Cardiac fibroblast (primary cell): ENCODE measurements around the gene NPEPL1.
A peak's percentile ranks its signal among the peaks of the same experiment; 100 is the strongest.

ENCODE experiments used
- DNase-seq, 2 donors: peaks; one replicate each; pipeline versions ENCODE4 v3.0.0 to v3.0.0-alpha.2; 2010; ENCODE audit warnings: low read depth in 2 of 2
- H3K4me3 ChIP-seq, 2 donors: replicated peaks in 1 of 2; 1 replicate in 1 of 2; 2 replicates in 1 of 2; pipeline ENCODE4 v1.5.1; 2011; ENCODE audit warnings: low read depth in 2 of 2, low read length in 2 of 2, mild to moderate bottlenecking in 2 of 2, moderate library complexity in 1 of 2
- TF ChIP-seq, protein P1 (sequence below): IDR thresholded peaks from one replicate; pipeline ENCODE4 v1.5.1; 2011; ENCODE audit warnings: low read depth, mild to moderate bottlenecking, low read length, inconsistent platforms

The NPEPL1 gene

GRCh38 chr20:58678806-58679205, 13.8 kb upstream of the NPEPL1 start:
- DNase-seq = no peak
- TF ChIP-seq, protein P1, sequence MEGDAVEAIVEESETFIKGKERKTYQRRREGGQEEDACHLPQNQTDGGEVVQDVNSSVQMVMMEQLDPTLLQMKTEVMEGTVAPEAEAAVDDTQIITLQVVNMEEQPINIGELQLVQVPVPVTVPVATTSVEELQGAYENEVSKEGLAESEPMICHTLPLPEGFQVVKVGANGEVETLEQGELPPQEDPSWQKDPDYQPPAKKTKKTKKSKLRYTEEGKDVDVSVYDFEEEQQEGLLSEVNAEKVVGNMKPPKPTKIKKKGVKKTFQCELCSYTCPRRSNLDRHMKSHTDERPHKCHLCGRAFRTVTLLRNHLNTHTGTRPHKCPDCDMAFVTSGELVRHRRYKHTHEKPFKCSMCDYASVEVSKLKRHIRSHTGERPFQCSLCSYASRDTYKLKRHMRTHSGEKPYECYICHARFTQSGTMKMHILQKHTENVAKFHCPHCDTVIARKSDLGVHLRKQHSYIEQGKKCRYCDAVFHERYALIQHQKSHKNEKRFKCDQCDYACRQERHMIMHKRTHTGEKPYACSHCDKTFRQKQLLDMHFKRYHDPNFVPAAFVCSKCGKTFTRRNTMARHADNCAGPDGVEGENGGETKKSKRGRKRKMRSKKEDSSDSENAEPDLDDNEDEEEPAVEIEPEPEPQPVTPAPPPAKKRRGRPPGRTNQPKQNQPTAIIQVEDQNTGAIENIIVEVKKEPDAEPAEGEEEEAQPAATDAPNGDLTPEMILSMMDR = no peak
- no peak overlapping the region for H3K4me3 ChIP-seq

DNA sequence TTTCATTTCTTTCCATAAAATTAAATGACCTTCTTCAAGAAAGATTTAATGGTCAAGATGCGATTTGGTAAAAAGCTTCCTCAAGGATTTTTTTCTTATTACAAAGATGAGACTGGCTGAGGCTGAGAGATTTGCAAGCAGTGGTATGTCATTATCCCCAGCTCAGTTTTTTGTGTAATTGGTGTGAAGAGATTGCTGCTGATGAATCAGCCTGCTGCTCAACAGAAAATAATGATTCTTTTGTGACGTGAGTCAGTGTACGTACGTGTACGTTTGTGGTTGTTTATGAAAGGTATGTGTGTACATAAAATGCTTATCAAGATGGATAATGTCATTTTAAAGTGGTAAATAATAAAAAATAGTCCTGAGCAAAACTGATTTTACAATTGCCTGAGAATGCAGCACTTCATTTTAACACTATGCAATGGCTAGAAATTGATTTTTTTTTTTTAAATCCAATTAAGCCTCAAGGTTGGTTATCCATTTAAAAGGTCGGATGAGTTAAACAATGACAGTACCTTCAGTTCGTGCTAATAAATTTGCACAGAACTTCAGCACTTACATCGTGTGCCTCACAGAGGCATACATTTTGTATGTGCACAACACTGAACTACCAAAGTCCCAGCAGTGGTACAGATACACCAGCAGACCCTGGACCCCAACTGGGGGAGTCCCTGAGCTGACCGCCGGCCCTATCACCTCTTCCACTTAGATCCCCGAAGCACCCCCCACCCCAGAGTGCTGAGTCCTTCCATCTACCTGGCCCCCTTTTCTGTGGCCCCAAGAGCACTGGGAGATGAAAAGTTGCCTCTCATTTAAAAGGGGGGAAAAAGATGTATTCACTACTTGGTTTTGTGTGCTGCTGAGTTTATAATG, 9.7 kb upstream of the NPEPL1 start:
- H3K4me3 ChIP-seq = no peak overlapping the region
- peak; percentile 37 to 39 for DNase-seq
- TF ChIP-seq, protein P1 = no peak

DNA sequence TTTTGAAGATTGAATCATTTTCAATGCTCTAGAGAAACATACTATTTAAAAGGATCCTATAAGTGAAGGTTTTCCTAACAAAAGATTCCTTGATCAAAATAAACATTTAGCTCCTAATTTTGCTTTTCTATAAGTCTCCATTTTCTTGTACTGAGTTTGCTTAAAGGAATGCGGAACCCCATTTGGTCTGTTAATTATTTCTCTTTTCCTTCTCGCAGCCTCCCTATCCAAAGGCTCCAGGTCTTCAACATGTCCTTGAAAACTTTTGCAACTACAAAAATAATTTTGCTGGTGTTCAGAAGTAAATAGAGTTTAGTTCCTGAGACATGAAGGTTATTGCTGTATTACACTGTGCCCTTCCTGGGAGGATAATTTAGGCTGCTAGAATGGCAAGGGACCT, 8.3 kb upstream of the NPEPL1 start:
- no peak for DNase-seq
- no peak overlapping the region for H3K4me3 ChIP-seq
- TF ChIP-seq, protein P1 = no peak

DNA sequence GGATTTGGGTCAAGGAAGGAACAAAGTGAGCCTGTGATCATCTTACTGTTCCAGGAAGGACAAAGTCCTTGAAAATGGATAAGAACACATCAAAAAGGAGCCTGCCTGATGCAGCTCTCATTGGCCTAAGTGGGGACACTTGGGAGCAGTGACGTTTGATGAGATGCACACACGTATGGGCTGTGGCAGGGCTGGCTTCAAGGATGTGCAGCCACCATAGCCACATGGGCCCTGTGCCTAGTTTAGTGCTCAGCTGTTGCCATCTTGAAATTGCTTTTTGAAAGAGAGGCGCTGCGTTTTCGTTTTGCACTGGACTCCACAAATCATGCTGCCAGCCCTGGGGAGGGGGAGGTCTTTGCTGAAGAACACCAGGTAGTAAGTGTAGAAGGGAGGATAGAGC, 6.6 kb upstream of the NPEPL1 start:
- TF ChIP-seq, protein P1 = no peak
- H3K4me3 ChIP-seq = no peak overlapping the region
- DNase-seq = no peak

DNA sequence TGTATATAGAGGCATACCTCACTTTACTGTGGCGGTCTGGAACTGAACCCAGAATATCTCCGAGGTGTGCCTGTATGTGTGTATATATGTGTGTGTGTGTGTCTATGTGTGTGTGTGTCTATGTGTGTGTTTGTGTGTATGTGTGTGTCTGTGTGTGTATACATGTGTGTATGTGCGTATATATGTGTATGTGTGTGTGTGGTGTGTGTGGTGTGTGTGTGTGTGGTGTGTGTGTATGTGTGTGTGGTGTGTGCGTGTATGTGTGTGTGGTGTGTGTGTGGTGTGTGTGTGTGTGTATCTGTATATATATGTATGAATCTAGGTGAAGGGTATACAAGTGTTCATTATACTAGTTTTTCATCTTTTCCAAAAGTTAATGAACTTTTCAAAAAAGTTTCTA, 4.2 kb upstream of the NPEPL1 start:
- TF ChIP-seq, protein P1 = no peak
- DNase-seq = no peak
- H3K4me3 ChIP-seq = no peak overlapping the region

DNA sequence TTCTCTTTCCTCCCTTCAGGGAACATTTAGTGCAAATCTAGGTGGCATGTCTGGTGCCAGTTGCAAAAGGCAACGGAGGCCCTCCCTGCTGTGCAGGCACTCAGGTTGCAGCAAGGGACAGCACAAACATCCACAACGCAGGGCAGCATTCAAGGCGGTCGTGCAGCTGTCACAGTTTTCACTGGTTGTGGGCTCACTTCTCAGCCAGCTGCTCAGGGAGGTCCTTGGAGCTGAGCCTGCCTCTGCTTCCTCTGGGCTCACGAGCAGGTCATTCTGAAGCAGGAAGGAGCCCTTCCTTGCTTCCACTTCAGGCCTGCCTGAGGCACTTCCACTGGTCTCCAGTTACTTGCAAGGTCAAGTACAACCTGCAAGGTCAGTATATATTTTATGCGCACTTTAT, 3.8 kb upstream of the NPEPL1 start:
- TF ChIP-seq, protein P1 = no peak
- H3K4me3 ChIP-seq = no peak overlapping the region
- no peak for DNase-seq
